ENCODE measurements around the gene KDM6A. TPM values are rescaled to one million over a fixed set of nuclear protein-coding genes. Genes with fewer than 3 reads are reported as not detected.

The KDM6A gene
- total and polyA plus RNA-seq, 2 of the 13 experiments (the other 11 are each of a cell fraction or from before 2014, with no cell fraction given) = 16.7 to 18.2 TPM

- no peak for TF ChIP-seq ZNF598 (CRISPR knock-in tag; IDR thresholded peaks at IDR 0.05; ENCODE audit: borderline replicate concordance)
- TF ChIP-seq ZNF317 (CRISPR knock-in tag; IDR thresholded peaks at IDR 0.05) = no peak
- no peak for TF ChIP-seq MAFF (IDR thresholded peaks at IDR 0.05; ENCODE audit: low read depth, low read length)
- no peak for TF ChIP-seq KDM2A (CRISPR knock-in tag; IDR thresholded peaks at IDR 0.05; ENCODE audit: borderline replicate concordance, low read depth)
- no peak for TF ChIP-seq CBFB (CRISPR knock-in tag; IDR thresholded peaks at IDR 0.05)
- TF ChIP-seq ZNF800 (CRISPR knock-in tag; IDR thresholded peaks at IDR 0.05) = no peak
- TF ChIP-seq ZNF503 (CRISPR knock-in tag; IDR thresholded peaks at IDR 0.05) = no peak
Observed at GRCh38 chrX:44947995-44948394, 75.0 kb downstream of the KDM6A start (continued).

GRCh38 chrX:44948406-44948805, 75.4 kb downstream of the KDM6A start:
- in situ Hi-C loops (cut with HindIII; ENCODE audit: extremely low pct_ligation_motif_present, low pct_unique_long_range_greater_than_20kb) = no loop called here
- TF ChIP-seq FOXK1 (CRISPR knock-in tag; IDR thresholded peaks at IDR 0.05; ENCODE audit: borderline replicate concordance, low read depth) (no peak), NBN (conservative IDR thresholded peaks at IDR 0.05) (no peak), RBM39 (IDR thresholded peaks at IDR 0.05; ENCODE audit: low read depth, low read length, poor library complexity, severe bottlenecking) (no peak), POLR2A (IDR thresholded peaks at IDR 0.05; ENCODE audit: insufficient read depth in 1 of 2, low read depth in 2 of 2, low read length in 2 of 2) (no peak), ZXDC (CRISPR knock-in tag; IDR thresholded peaks at IDR 0.05) (no peak), FOXO1 (CRISPR knock-in tag; IDR thresholded peaks at IDR 0.05) (no peak), ZNF34 (CRISPR knock-in tag; IDR thresholded peaks at IDR 0.05; ENCODE audit: borderline replicate concordance) (no peak)

More at GRCh38 chrX:44948406-44948805, 75.4 kb downstream of the KDM6A start:
- intact Hi-C loops (cut with micrococcal nuclease; ENCODE audit: unreplicated experiment) = loop anchor here (10.0 kb wide), 1 partner anchor 74 kb away; the partner anchor contains the start of gene KDM6A
- POLR2A ChIA-PET = no interaction called here
- Histone ChIP-seq H3K4me3 (replicated peaks in 1 of 3; ENCODE audit: insufficient read depth in 1 of 3, low read depth in 2 of 3, low read length in 3 of 3) (no peak overlapping the region), H3K27me3 (ENCODE audit: control insufficient read depth in 1 of 2, insufficient read depth in 2 of 2, low read length in 2 of 2) (no peaks in the 10 kb centered on the region), H4K20me1 (ENCODE audit: insufficient read depth, low read length) (0 out of 2 replicates have a peak, but pooled peaks cover 15% of the 10 kb centered on the region), H3K9me3 (ENCODE audit: low read length) (no peaks in the 10 kb centered on the region; the same call in 1 of the 2 replicates), H3K9ac (ENCODE audit: insufficient read depth, low read depth, low read length) (no peak overlapping the region), H2AFZ (ENCODE audit: low read length) (no peak overlapping the region), H3K4me1 (ENCODE audit: insufficient read depth, low read length) (peaks cover 24% of the 10 kb centered on the region), H3K4me2 (ENCODE audit: low read depth, low read length) (no peak overlapping the region), H3K27ac (ENCODE audit: extremely low read length, insufficient read depth, low read length) (no peak overlapping the region), H3K79me2 (ENCODE audit: insufficient read depth, low read length) (peaks cover 94% of the 10 kb centered on the region), H3K36me3 (replicated peaks in 1 of 2; ENCODE audit: control insufficient read depth in 1 of 2, insufficient read depth in 2 of 2, low read length in 2 of 2) (no peaks in the 10 kb centered on the region)
- ATAC-seq (no peak), DNase-seq (ENCODE audit: low spot score) (no peak), FAIRE-seq (no peak)
- 100% methylated on average over 2 of the region's 2 CpGs for WGBS (ENCODE audit: low lambda C conversion rate)
- CTCF ChIA-PET (ENCODE audit: low intra/inter-chr PET ratio, low total read pairs) = no interaction called here
- no TSS peak for BruUV-seq (replicated peaks)
